ENCODE data around the gene MAP3K1.

GRCh38 chr5:56819060-56819881, 3.9 kb downstream of the MAP3K1 start:
- no peak for TF ChIP-seq POLR2A (IDR thresholded peaks at IDR 0.05; ENCODE audit: low read length)
- no peak for TF ChIP-seq GATA1 (IDR thresholded peaks at IDR 0.05; ENCODE audit: low read depth, low read length)
